WERI-Rb-1 (cell line): ENCODE results near the gene HERC2.

Experiments
- DNase-seq: peaks from one replicate; pipeline ENCODE4 v3.0.0-alpha.2; 2020
- H3K27ac ChIP-seq: fragments of 250-450 bp; sonication (Bioruptor Pico); 2 replicates; pipeline ENCODE4 v1.5.1; 2020; ENCODE audit warnings: mild to moderate bottlenecking, moderate library complexity
- H3K27me3 ChIP-seq: fragments of 250-450 bp; sonication (Bioruptor Pico); 2 replicates; pipeline ENCODE4 v1.5.1; 2021; ENCODE audit warnings: mild to moderate bottlenecking, low read depth, moderate library complexity; ENCODE audit not compliant: insufficient read depth, severe bottlenecking
- H3K36me3 ChIP-seq: fragments of 250-450 bp; sonication (Bioruptor Pico); 2 replicates; pipeline ENCODE4 v1.5.1; 2020; ENCODE audit warnings: mild to moderate bottlenecking, moderate library complexity
- H3K4me3 ChIP-seq: 2 replicates; pipeline ENCODE4 v1.5.1; 2011; ENCODE audit warnings: low read depth, mild to moderate bottlenecking, control low read depth, low read length
- H3K9me3 ChIP-seq: fragments of 250-450 bp; sonication (Bioruptor Pico); 2 replicates; pipeline ENCODE4 v1.5.1; 2021; ENCODE audit warnings: mild to moderate bottlenecking, moderate library complexity; ENCODE audit not compliant: severe bottlenecking
- TF ChIP-seq, protein P1 (sequence below): IDR thresholded peaks from 2 replicates; pipeline ENCODE4 v1.5.1; 2011; ENCODE audit warnings: low read depth, mild to moderate bottlenecking, control low read depth, inconsistent platforms, low read length

HERC2 gene

GRCh38 chr15:28101983-28102441 is 220.0 kb downstream of the HERC2 start:
- H3K27me3 ChIP-seq, result no peaks in the 10 kb centered on the region

DNA sequence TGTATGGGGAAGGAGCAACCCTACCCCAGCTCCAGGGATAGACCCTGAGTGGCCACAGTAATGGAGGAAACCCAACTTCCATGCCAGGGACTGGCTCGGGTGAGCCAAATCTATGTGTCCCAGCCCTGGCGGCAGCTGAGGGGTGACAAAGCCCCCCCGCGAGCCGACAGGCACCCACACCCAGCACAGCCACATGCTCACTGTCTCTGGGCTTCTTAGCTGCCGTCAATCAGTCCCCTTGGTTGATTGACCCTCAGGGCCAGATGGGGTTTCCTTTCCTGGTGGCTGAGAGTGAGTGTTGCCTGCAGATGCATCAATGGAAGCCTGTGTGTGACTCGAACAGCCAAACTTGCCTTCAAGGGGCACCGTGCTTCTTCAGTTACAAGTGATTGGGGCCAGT is 220.8 kb downstream of the HERC2 start:
- Histone ChIP-seq H3K27me3 (no peaks in the 10 kb centered on the region), H3K4me3 (no peak overlapping the region), H3K27ac (no peak overlapping the region), H3K9me3 (no peaks in the 10 kb centered on the region), H3K36me3 (no peaks in the 10 kb centered on the region)
- peak; percentile 31 for DNase-seq
- TF ChIP-seq, protein P1, sequence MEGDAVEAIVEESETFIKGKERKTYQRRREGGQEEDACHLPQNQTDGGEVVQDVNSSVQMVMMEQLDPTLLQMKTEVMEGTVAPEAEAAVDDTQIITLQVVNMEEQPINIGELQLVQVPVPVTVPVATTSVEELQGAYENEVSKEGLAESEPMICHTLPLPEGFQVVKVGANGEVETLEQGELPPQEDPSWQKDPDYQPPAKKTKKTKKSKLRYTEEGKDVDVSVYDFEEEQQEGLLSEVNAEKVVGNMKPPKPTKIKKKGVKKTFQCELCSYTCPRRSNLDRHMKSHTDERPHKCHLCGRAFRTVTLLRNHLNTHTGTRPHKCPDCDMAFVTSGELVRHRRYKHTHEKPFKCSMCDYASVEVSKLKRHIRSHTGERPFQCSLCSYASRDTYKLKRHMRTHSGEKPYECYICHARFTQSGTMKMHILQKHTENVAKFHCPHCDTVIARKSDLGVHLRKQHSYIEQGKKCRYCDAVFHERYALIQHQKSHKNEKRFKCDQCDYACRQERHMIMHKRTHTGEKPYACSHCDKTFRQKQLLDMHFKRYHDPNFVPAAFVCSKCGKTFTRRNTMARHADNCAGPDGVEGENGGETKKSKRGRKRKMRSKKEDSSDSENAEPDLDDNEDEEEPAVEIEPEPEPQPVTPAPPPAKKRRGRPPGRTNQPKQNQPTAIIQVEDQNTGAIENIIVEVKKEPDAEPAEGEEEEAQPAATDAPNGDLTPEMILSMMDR, result no peak

More at GRCh38 chr15:28101983-28102441, 220.0 kb downstream of the HERC2 start:
- DNase-seq, result no peak
- TF ChIP-seq, protein P1, result no peak
- Histone ChIP-seq H3K9me3 (no peaks in the 10 kb centered on the region), H3K4me3 (no peak overlapping the region), H3K27ac (no peak overlapping the region), H3K36me3 (no peaks in the 10 kb centered on the region)

- no peak overlapping the region for H3K27ac ChIP-seq
- H3K9me3 ChIP-seq, result no peaks in the 10 kb centered on the region
- no peaks in the 10 kb centered on the region for H3K36me3 ChIP-seq
- TF ChIP-seq, protein P1, result no peak
- no peak overlapping the region for H3K4me3 ChIP-seq
- no peaks in the 10 kb centered on the region for H3K27me3 ChIP-seq
- no peak for DNase-seq
These were observed 221.3 kb downstream of the HERC2 start for GRCh38 chr15:28100516-28101195.

- Histone ChIP-seq H3K36me3 (no peaks in the 10 kb centered on the region), H3K27ac (peak overlapping the region; percentile 60), H3K27me3 (no peaks in the 10 kb centered on the region), H3K9me3 (no peaks in the 10 kb centered on the region), H3K4me3 (peak overlapping the region; percentile 50)
- DNase-seq, result no peak
- TF ChIP-seq, protein P1, result no peak
These were observed 222.3 kb downstream of the HERC2 start for GRCh38 chr15:28099555-28100140.

DNA sequence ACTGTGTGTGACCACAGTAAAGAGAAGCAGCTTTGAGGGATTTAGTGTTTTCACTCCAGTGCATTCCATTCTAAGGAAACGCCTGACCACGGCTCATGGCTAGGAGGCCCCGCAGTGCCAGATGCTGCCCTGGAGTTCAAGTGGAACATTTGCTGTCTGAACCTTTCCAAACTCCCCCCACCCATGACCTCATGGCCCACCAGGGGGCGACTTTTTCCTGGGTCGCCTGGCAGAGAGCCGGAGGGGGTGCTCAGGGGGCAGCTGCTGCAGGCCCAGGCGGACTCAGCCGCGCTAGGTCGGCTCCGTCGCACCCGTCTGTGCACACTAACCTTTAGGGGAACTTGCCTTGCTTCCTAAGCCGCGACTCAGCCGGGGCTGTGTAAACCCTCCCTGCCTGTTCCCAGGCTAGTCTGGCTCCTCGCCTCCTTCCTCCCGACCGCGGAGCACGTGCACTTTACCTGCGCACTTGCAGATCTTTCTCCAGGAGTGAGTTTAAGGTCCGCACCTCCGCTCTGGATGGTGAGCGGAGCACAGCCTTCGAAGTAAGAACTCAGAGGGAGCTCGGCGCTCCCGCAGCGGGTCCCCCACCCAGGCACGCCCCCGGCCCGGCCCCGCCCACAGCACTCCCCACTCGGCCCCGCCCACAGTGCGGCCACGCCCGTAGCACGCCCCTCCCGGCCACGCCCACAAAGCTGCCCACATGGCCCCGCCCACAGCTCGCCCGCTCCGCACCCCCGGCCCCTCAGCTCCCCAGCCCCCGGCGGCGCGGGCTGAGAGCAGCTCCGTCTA is 223.0 kb downstream of the HERC2 start, which contains the start of gene OCA2:
TSS of gene OCA2 (minus strand) at position 550 of the 789 bp plus-strand sequence. CDS start 17,441 bp downstream, outside the sequence.
- DNase-seq, result peak; percentile 94
- TF ChIP-seq, protein P1, result peak; percentile 65
- H3K4me3 ChIP-seq, result peak within 1 kb of the TSS; percentile 64

More for the DNA sequence above, 223.0 kb downstream of the HERC2 start, which contains the start of gene OCA2:
- Histone ChIP-seq H3K9me3 (no peaks in the 10 kb centered on the region), H3K27me3 (no peaks in the 10 kb centered on the region), H3K27ac (peak within 1 kb of the TSS; percentile 72), H3K36me3 (no peaks in the 10 kb centered on the region)
